ENCODE measurements around the gene CFAP410. TPM values are rescaled to one million over a fixed set of nuclear protein-coding genes. Genes with fewer than 3 reads are reported as not detected.
"Not testable (repeated sequence)": the region's sequence is repeated elsewhere in the genome, so short reads cannot be mapped to it uniquely, and the experiment has no call there.

Gene CFAP410
- total and polyA plus RNA-seq, 2 donors (not counting 1 experiment from before 2014, with no cell fraction given): 69.2 to 98.8 TPM

DNA sequence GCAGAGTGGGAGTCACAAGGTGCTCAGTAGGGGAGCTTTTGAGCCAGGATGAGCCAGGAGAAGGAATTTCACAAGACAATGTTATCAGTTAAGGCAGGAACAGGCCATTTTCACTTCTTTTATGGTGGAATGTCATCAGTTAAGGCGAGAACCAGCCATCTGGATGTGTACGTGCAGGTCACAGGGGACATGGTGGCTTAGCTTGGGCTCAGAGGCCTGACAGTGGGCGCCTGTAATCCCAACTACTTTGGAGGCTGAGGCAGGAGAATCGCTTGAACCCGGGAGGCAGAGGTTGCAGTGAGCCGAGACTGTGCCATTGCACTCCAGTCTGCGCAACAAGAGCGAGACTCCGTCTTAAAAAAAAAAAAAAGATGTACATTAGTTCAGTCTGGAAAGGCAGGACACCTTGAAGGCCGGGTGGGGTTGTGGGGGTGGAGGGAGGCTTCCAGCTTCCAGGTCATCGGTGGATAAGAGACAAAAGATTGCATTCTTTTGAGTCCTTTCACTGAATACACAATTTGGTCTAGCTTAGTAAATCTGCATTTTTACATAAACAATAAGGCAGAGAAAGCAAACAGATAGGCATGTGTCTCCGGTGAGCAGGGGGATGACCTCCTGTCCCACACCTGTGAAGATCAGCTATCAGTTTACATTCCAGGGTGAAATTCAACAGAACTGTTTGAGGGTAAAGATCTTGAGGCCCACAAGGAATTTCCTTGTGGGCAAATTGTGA lies 2.7 kb upstream of the CFAP410 start:
- Mint-ChIP-seq H3K4me1 (peaks cover 17% of the 10 kb centered on the region), H3K27ac (peak overlapping the region; percentile 39)
- DNase-seq; H3K79me2 ChIP-seq (ENCODE audit: control insufficient read depth, insufficient read depth, low read length); intact Hi-C loops (cut with micrococcal nuclease); H3K9me3 ChIP-seq (ENCODE audit: control extremely low read depth in 1 of 3, control insufficient read depth in 2 of 3, insufficient read depth in 1 of 3, low read length in 2 of 3); H3K9me3 Mint-ChIP-seq (ENCODE audit: insufficient read depth); H3K4me3 ChIP-seq (ENCODE audit: control extremely low read depth in 1 of 5, extremely low read depth in 1 of 5, insufficient read depth in 1 of 5, low read depth in 2 of 5, low read length in 4 of 5); H3K27ac ChIP-seq (ENCODE audit: low read length in 2 of 2); H3K9ac ChIP-seq (ENCODE audit: low read length); H2AFZ ChIP-seq (ENCODE audit: insufficient read depth, low read depth, low read length, poor library complexity, severe bottlenecking); H3K4me2 ChIP-seq (replicated peaks; ENCODE audit: low read depth, low read length, poor library complexity, severe bottlenecking); H3K4me3 Mint-ChIP-seq; H3K27me3 Mint-ChIP-seq; H3K27me3 ChIP-seq (replicated peaks in 1 of 4; ENCODE audit: control extremely low read depth in 1 of 4, control insufficient read depth in 3 of 4, insufficient read depth in 4 of 4, low read length in 3 of 4); H3K36me3 ChIP-seq (replicated peaks in 1 of 2; ENCODE audit: control extremely low read depth in 1 of 2, control insufficient read depth in 1 of 2, extremely low read depth in 1 of 2, insufficient read depth in 2 of 2, low read length in 1 of 2); POLR2A ChIA-PET; ATAC-seq (ENCODE audit: low read depth); H4K20me1 ChIP-seq (ENCODE audit: control insufficient read depth, insufficient read depth, low read length, poor library complexity, severe bottlenecking): not testable (repeated sequence)
- CTCF ChIA-PET: interaction anchor here (1.1 kb wide), 1 partner anchor 45 kb away, joined by 4 read pairs; no protein-coding TSS in a partner anchor
- 93% methylated on average over 9 of the region's 12 CpGs for WGBS (ENCODE audit: insufficient coverage)
- H3K4me1 ChIP-seq (ENCODE audit: control insufficient read depth in 2 of 2, insufficient read depth in 2 of 2, low read length in 2 of 2): peaks cover 10 to 18% of the 10 kb centered on the region in 2 donors

DNA sequence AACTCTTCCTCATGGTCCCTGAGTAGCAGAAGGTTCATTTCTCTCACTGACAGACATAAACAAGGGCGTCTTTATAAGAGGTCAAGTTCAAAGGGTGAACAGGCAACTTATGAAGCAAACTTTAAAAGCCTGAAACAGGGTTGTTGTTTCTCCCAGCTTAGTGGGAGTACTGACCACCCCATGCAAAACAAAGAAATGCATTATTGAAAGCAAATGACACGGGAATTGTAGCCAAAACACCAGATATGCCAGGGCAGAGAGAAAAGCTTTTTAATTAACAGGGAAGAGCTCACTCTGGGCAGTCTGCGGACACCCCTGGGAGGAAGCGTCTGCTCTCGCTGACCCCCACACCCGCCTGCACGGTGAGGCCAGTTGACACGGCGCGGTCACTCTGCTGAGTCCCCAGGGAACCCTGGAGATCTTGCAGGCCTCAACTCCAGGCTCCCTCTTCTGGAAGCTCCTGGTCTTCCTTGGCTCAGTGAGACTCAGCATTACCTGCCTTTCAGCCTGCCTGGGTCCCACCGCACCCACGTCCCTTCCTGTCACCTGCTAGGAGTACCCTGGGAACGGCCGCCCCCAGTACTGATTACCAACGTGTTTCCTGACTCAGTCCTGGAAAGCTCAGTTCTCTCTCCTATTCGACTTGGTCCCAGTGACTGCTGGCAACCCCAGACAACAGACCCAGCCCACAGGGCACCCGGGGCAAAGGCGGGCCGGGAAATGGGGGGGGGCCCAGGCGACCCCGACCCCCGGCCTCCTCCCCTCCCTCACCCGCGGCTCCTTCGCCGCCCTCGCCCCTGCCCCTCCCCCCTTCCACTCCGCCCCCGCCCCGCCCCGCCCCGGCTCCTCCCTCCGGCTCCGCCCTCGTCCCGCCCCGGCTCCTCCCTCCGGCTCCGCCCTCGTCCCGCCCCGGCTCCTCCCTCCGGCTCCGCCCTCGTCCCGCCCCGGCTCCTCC lies 972 bp downstream of the CFAP410 start:
- peak overlapping the region; percentile 74 for H3K4me3 Mint-ChIP-seq
- Histone ChIP-seq H3K36me3 (replicated peaks in 1 of 2; ENCODE audit: control extremely low read depth in 1 of 2, control insufficient read depth in 1 of 2, extremely low read depth in 1 of 2, insufficient read depth in 2 of 2, low read length in 1 of 2) (peaks cover 0 to 18% of the 10 kb centered on the region in 2 experiments), H3K9me3 (ENCODE audit: control extremely low read depth in 1 of 3, control insufficient read depth in 2 of 3, insufficient read depth in 1 of 3, low read length in 2 of 3) (no peaks in the 10 kb centered on the region), H3K27ac (ENCODE audit: low read length in 2 of 2) (peak overlapping the region; percentile 52 to 61), H3K79me2 (ENCODE audit: control insufficient read depth, insufficient read depth, low read length) (no peaks in the 10 kb centered on the region), H3K4me3 (ENCODE audit: control extremely low read depth in 1 of 5, extremely low read depth in 1 of 5, insufficient read depth in 1 of 5, low read depth in 2 of 5, low read length in 4 of 5) (peak overlapping the region in 2 of 5 experiments; percentile 30 to 40), H3K4me1 (ENCODE audit: control insufficient read depth in 2 of 2, insufficient read depth in 2 of 2, low read length in 2 of 2) (peaks cover 10 to 18% of the 10 kb centered on the region in 2 donors), H2AFZ (ENCODE audit: insufficient read depth, low read depth, low read length, poor library complexity, severe bottlenecking) (no peak overlapping the region), H4K20me1 (ENCODE audit: control insufficient read depth, insufficient read depth, low read length, poor library complexity, severe bottlenecking) (peaks cover 21% of the 10 kb centered on the region), H3K27me3 (replicated peaks in 1 of 4; ENCODE audit: control extremely low read depth in 1 of 4, control insufficient read depth in 3 of 4, insufficient read depth in 4 of 4, low read length in 3 of 4) (no peaks in the 10 kb centered on the region), H3K4me2 (replicated peaks; ENCODE audit: low read depth, low read length, poor library complexity, severe bottlenecking) (peak overlapping the region; percentile 72), H3K9ac (ENCODE audit: low read length) (no peak overlapping the region)
- no peaks in the 10 kb centered on the region for H3K27me3 Mint-ChIP-seq
- CTCF ChIA-PET: no interaction called here
- H3K9me3 Mint-ChIP-seq (ENCODE audit: insufficient read depth): no peaks in the 10 kb centered on the region
- DNase-seq (peak; percentile 71), ATAC-seq (ENCODE audit: low read depth) (peak; percentile 4)
- peaks cover 17% of the 10 kb centered on the region for H3K4me1 Mint-ChIP-seq
- intact Hi-C loops (cut with micrococcal nuclease): loop anchor here (2.0 to 5.0 kb wide), 2 partner anchors 326 to 479 kb away; partner anchors contain the start of gene TRAPPC10
- WGBS (ENCODE audit: insufficient coverage): 44% methylated on average over 17 of the region's 47 CpGs
- POLR2A ChIA-PET: interaction anchor here (0.6 to 1.2 kb wide), 5 partner anchors 13 to 248 kb away, joined by 3 to 7 read pairs (median 4); no protein-coding TSS in a partner anchor
- peak overlapping the region; percentile 93 for H3K27ac Mint-ChIP-seq
- TF ChIP-seq, protein P1, sequence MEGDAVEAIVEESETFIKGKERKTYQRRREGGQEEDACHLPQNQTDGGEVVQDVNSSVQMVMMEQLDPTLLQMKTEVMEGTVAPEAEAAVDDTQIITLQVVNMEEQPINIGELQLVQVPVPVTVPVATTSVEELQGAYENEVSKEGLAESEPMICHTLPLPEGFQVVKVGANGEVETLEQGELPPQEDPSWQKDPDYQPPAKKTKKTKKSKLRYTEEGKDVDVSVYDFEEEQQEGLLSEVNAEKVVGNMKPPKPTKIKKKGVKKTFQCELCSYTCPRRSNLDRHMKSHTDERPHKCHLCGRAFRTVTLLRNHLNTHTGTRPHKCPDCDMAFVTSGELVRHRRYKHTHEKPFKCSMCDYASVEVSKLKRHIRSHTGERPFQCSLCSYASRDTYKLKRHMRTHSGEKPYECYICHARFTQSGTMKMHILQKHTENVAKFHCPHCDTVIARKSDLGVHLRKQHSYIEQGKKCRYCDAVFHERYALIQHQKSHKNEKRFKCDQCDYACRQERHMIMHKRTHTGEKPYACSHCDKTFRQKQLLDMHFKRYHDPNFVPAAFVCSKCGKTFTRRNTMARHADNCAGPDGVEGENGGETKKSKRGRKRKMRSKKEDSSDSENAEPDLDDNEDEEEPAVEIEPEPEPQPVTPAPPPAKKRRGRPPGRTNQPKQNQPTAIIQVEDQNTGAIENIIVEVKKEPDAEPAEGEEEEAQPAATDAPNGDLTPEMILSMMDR (IDR thresholded peaks at IDR 0.05): no peak
- TF ChIP-seq EZH2 (IDR thresholded peaks at IDR 0.05; ENCODE audit: borderline replicate concordance, insufficient read depth, low read depth, low read length, poor library complexity, severe bottlenecking): no peak

All from B cell (primary cell).